Neural progenitor cell (in vitro differentiated cells): ENCODE results near the gene GIT2.
A peak's percentile ranks its signal among the peaks of the same experiment; 100 is the strongest.

Source experiments
- EZH2 ChIP-seq: fragments of 200-600 bp; sonication (generic); IDR thresholded peaks from 2 replicates; pipeline ENCODE4 v1.6.1; 2017; ENCODE audit warnings: antibody characterized with exemption, mild to moderate bottlenecking, moderate library complexity
- TF ChIP-seq, protein P1 (sequence below): fragments of 200-600 bp; sonication (generic); IDR thresholded peaks from 2 replicates; pipeline ENCODE4 v1.5.1; 2017; ENCODE audit warnings: antibody characterized with exemption, mild to moderate bottlenecking

DNA sequence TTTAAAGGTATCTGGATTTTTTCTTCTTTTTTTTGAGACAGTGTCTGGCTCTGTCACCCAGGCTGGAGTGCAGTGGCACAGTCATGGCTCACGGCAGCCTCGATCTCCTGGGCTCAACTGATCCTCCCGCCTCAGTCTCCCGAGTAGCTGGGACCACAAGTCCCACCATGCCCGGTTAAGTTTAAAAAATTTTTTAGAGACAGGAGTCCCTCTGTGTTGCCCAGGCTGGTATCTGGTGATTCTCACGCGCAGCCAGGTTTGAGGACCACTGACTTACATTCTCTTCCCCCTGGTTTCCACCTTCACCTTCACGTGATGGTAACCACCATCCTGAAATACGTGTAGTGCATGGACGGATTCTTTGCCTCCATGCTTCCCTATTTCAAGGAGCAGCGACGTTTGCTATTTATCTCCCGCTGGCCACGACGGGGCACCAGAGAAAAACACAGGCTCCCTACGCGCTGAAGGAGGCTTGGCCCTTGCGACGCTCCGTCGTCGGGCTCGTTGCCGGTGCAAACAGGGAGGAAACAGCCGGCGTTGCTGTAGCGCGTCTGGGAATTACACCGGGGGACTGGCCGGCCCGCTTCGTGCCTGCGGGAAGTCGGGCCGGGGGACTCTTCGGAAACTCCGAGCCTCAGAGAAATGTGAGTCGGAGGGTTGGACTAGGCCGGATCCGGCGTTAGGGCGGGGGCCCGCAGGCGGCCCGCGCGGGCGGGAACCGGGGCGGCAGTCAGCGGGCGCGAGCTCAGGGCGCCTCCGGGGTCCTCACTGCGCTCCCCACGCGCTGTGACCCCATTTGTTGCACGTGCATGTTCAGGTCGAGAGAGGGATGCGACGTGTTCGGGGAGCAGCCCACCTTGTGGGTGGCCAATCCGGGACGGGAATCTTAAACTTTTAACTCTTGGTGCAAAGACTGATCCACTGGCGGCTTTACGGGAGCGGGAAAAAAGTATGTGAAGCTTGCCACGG lies 96.1 kb downstream of the GIT2 start, which contains the start of gene TCHP:
- TF ChIP-seq, protein P1, sequence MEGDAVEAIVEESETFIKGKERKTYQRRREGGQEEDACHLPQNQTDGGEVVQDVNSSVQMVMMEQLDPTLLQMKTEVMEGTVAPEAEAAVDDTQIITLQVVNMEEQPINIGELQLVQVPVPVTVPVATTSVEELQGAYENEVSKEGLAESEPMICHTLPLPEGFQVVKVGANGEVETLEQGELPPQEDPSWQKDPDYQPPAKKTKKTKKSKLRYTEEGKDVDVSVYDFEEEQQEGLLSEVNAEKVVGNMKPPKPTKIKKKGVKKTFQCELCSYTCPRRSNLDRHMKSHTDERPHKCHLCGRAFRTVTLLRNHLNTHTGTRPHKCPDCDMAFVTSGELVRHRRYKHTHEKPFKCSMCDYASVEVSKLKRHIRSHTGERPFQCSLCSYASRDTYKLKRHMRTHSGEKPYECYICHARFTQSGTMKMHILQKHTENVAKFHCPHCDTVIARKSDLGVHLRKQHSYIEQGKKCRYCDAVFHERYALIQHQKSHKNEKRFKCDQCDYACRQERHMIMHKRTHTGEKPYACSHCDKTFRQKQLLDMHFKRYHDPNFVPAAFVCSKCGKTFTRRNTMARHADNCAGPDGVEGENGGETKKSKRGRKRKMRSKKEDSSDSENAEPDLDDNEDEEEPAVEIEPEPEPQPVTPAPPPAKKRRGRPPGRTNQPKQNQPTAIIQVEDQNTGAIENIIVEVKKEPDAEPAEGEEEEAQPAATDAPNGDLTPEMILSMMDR, result no peak
- peak; percentile 68 for TF ChIP-seq EZH2
